GM12878 (cell line): ENCODE results near the gene PRKCE.
A peak's percentile ranks its signal among the peaks of the same experiment; 100 is the strongest.

Source experiments
- ASH2L ChIP-seq: fragments of 300-600, 200-600 bp; sonication (generic); IDR thresholded peaks from 2 replicates; pipeline ENCODE4 v1.6.1; 2017; ENCODE audit warnings: low read depth, mild to moderate bottlenecking, borderline replicate concordance
- DPF2 ChIP-seq: fragments of 450-650 bp; IDR thresholded peaks from 2 replicates; pipeline ENCODE4 v1.6.1; 2017; ENCODE audit warnings: mild to moderate bottlenecking
- EZH2 ChIP-seq: IDR thresholded peaks from 2 replicates; pipeline ENCODE4 v1.6.1; 2012; ENCODE audit warnings: low read depth, mild to moderate bottlenecking, control low read depth, inconsistent platforms, low read length, borderline replicate concordance; ENCODE audit not compliant: control insufficient read depth
- GABPA ChIP-seq: IDR thresholded peaks from 2 replicates; pipeline ENCODE4 v1.6.1; 2014; ENCODE audit warnings: antibody characterized with exemption, low read depth, mild to moderate bottlenecking, inconsistent platforms
- MTA3 ChIP-seq: IDR thresholded peaks from 2 replicates; pipeline ENCODE4 v1.6.1; 2012; ENCODE audit warnings: low read length, inconsistent platforms, borderline replicate concordance
- MXI1 ChIP-seq: fragments of 150-350 bp; IDR thresholded peaks from 2 replicates; pipeline ENCODE4 v1.6.1; 2011; ENCODE audit warnings: low read depth, mild to moderate bottlenecking, inconsistent platforms, low read length, improper control_type of control experiment
- NBN ChIP-seq: fragments of 450-650 bp; IDR thresholded peaks from 2 replicates; pipeline ENCODE4 v1.6.1; 2016
- NR2C2 ChIP-seq: IDR thresholded peaks from 2 replicates; pipeline ENCODE4 v1.6.1; 2011; ENCODE audit warnings: borderline replicate concordance, low read depth; ENCODE audit not compliant: control insufficient read depth, insufficient read length
- NRF1 ChIP-seq: conservative IDR thresholded peaks from 2 replicates; pipeline ENCODE4 v1.6.1; 2011; ENCODE audit warnings: mild to moderate bottlenecking, low read depth, low read length, improper control_type of control experiment
- SP1 ChIP-seq: IDR thresholded peaks from one replicate; pipeline ENCODE4 v1.6.1; 2011; ENCODE audit warnings: low read depth, low read length
- ZNF274 ChIP-seq: IDR thresholded peaks from one replicate; pipeline ENCODE4 v1.8.0; 2011; ENCODE audit not compliant: insufficient read length, insufficient read depth
- TF ChIP-seq, protein P1 (sequence below), 3 experiments: IDR thresholded peaks in 2 of 3; conservative IDR thresholded peaks in 1 of 3; 2 replicates each; pipeline ENCODE4 v1.5.1; 2011; ENCODE audit warnings: low read depth in 3 of 3, low read length in 3 of 3, mild to moderate bottlenecking in 3 of 3, control low read depth in 2 of 3, moderate library complexity in 2 of 3, inconsistent platforms in 1 of 3, mixed read lengths in 1 of 3; ENCODE audit not compliant: control insufficient read depth in 2 of 3, insufficient read depth in 1 of 3; ENCODE audit errors: extremely low read depth in 1 of 3

DNA sequence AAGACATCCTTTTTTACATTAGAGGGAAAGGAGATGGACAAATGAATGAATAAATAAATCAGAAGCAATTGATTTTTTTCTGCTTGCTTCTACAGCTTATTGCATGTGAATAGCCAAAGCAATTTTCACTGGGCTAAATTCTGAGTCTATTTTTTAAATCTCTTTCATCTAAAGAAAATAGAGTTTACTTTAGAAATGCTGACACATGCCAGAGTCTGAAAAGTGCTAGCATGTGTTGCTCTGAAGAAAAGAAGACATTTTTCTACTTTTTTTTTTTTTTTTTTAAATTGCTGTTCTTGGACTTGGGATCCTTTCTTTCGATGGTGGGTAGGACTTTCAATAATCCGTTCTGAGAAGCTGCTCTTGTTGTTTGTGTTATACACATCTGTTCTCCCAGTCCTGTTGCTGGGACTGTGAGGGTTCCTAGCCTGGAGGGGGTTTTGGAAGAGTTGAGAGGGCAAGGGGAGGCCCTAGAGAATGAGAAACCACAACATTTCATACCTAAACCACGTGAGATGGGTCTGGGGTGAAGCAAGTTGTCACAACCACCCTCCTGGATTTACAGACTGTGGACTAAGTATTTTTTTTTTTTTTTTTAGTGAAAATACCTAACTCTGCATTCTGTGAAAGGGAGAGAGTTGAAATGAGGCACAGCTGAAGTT, 193.5 kb downstream of the PRKCE start:
- no peak for TF ChIP-seq ZNF274
- no peak for TF ChIP-seq NR2C2
- TF ChIP-seq MTA3, result no peak
- TF ChIP-seq NBN, result peak; percentile 48; the same call in 1 of the 2 replicates
- TF ChIP-seq DPF2, result no peak
- no peak for TF ChIP-seq EZH2
- no peak for TF ChIP-seq NRF1
- TF ChIP-seq GABPA, result no peak
- TF ChIP-seq, protein P1, sequence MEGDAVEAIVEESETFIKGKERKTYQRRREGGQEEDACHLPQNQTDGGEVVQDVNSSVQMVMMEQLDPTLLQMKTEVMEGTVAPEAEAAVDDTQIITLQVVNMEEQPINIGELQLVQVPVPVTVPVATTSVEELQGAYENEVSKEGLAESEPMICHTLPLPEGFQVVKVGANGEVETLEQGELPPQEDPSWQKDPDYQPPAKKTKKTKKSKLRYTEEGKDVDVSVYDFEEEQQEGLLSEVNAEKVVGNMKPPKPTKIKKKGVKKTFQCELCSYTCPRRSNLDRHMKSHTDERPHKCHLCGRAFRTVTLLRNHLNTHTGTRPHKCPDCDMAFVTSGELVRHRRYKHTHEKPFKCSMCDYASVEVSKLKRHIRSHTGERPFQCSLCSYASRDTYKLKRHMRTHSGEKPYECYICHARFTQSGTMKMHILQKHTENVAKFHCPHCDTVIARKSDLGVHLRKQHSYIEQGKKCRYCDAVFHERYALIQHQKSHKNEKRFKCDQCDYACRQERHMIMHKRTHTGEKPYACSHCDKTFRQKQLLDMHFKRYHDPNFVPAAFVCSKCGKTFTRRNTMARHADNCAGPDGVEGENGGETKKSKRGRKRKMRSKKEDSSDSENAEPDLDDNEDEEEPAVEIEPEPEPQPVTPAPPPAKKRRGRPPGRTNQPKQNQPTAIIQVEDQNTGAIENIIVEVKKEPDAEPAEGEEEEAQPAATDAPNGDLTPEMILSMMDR (IDR thresholded peaks at IDR 0.05 in 2 of 3, conservative IDR thresholded peaks at IDR 0.05 in 1 of 3; ENCODE audit: control insufficient read depth in 2 of 3, extremely low read depth in 1 of 3, insufficient read depth in 1 of 3, low read depth in 3 of 3, low read length in 3 of 3), result no peak
- TF ChIP-seq MXI1, result no peak
- TF ChIP-seq SP1, result no peak
- no peak for TF ChIP-seq ASH2L
